Stimulated activated naive B cell treated with anti-CD40 and anti-IgM and Interleukin-4, amounts not matched to agents 10 μg/mL and 1 μg/mL and 100 μg/mL, for 72 hours (primary cell): ENCODE measurements around the gene TLR2.
A peak's percentile ranks its signal among the peaks of the same experiment; 100 is the strongest.

ENCODE experiments used
- ATAC-seq, 2 donors: fragments of 150-1000 bp; cut with Tn5 transposase; replicated peaks; 2 replicates each; pipeline ENCODE4 v1.10.0; 2021; ENCODE audit warnings: moderate library complexity in 1 of 2
- DNase-seq: peaks from one replicate; pipeline ENCODE4 v3.0.0; 2021
- H3K27ac Mint-ChIP-seq: one replicate; pipeline ENCODE4 v1.8.0; 2022; ENCODE audit warnings: mild to moderate bottlenecking, mixed read lengths
- H3K27me3 Mint-ChIP-seq, 2 donors: one replicate each; pipeline ENCODE4 v1.8.0; 2022; ENCODE audit warnings: mixed read lengths in 2 of 2
- H3K36me3 Mint-ChIP-seq, 2 donors: one replicate each; pipeline ENCODE4 v1.8.0; 2022; ENCODE audit warnings: mixed read lengths in 2 of 2, mild to moderate bottlenecking in 1 of 2
- H3K4me1 Mint-ChIP-seq, 2 donors: one replicate each; pipeline ENCODE4 v1.8.0; 2022; ENCODE audit warnings: mixed read lengths in 2 of 2, mild to moderate bottlenecking in 1 of 2
- H3K4me3 Mint-ChIP-seq, 2 donors: one replicate each; pipeline ENCODE4 v1.8.0; 2022; ENCODE audit warnings: mild to moderate bottlenecking in 2 of 2, mixed read lengths in 2 of 2, moderate library complexity in 1 of 2
- H3K9me3 Mint-ChIP-seq, 2 donors: one replicate each; pipeline ENCODE4 v1.8.0; 2022; ENCODE audit warnings: mixed read lengths in 2 of 2, mild to moderate bottlenecking in 1 of 2

Gene TLR2

DNA sequence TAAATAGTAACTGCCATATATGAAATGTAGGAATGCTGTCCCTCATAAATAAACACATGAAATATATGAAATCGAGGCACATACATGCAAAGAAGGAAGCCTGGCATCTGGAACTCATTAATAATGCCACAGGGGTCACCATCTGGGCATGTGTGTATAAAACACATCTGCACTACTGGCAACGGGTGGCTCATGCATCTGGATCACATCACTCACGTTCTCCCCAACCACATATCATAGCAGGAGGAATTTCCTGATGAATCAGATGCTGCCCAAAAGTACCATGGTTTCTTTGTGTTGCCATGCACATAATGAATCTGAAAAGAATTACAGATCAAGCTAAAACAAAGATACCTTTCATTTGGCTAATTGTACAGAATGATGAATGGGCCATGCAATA is 47.2 kb downstream of the TLR2 start:
- H3K4me3 Mint-ChIP-seq = no peak overlapping the region
- H3K9me3 Mint-ChIP-seq = no peaks in the 10 kb centered on the region
- ATAC-seq = no peak
- peaks cover 32 to 51% of the 10 kb centered on the region in 2 donors for H3K4me1 Mint-ChIP-seq
- no peaks in the 10 kb centered on the region for H3K27me3 Mint-ChIP-seq
- no peak for DNase-seq
- no peaks in the 10 kb centered on the region for H3K36me3 Mint-ChIP-seq
- no peak overlapping the region for H3K27ac Mint-ChIP-seq

DNA sequence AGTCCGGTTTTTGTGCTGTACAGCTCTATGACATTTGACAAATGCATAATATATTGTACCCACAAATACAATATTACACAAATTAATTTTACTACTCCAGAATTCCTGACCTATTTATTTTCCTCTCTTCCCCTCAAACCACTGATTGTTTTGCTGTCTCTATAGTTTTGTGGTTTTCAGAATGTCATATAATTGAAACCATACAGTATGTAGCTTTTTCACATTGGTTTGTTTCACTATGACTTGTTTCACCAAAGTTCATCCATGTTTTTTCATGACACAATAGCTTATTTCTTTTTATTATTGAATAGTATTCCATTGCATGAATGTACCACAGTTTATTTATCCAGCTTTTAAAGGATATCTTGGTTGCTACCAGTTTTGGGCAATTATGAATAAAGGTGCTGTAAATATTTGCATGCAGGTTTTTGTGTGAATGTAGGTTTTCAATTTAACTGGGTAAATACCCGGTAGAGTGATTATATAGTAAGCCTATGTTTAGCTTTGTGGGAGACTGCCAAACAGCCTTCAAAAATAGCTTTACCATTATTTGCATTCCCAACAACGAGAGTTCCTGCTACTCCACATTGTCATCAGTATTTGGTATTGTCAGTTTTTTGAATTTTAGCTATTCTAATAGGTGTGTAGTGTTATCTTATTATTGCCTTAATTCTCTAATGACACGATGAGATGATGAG is 49.8 kb downstream of the TLR2 start:
- ATAC-seq (peak; percentile 58 to 76), DNase-seq (no peak)
- Mint-ChIP-seq H3K27me3 (no peaks in the 10 kb centered on the region), H3K9me3 (no peaks in the 10 kb centered on the region), H3K36me3 (no peaks in the 10 kb centered on the region), H3K4me3 (no peak overlapping the region), H3K27ac (no peak overlapping the region), H3K4me1 (peaks cover 17 to 26% of the 10 kb centered on the region in 2 donors)

DNA sequence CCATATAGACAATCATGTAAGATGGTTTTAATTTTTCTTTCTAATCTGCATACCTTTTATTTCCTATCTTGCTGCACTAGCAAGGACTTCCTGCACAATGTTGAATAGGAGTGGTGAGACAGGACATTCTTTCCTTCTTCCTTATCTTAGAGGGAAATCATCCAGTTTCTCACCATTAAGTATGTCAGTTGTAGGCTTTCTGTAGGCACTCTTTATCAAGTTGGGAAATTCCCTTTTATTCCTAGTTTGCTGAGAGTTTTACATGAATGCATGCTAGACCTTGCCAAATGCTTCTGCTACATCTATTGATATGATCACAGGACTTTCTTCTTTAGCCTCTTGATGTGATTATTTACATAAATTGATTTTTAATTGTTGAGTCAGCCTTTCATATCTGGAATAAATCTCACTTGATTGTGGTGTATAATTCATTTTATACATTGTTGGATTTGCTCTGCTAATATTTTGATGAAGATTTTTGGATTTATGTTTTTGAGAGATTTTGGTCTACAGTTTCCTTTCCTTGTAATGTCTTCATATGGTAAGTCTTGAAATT is 51.9 kb downstream of the TLR2 start:
- no peak for DNase-seq
- ATAC-seq = no peak
- H3K27ac Mint-ChIP-seq = no peak overlapping the region
- H3K4me3 Mint-ChIP-seq = no peak overlapping the region
- H3K27me3 Mint-ChIP-seq = peaks cover 6 to 12% of the 10 kb centered on the region in 2 donors
- peaks cover 4 to 6% of the 10 kb centered on the region in 2 donors for H3K36me3 Mint-ChIP-seq
- H3K4me1 Mint-ChIP-seq = peaks cover 10 to 12% of the 10 kb centered on the region in 2 donors
- H3K9me3 Mint-ChIP-seq = peaks cover 5 to 6% of the 10 kb centered on the region in 2 donors

DNA sequence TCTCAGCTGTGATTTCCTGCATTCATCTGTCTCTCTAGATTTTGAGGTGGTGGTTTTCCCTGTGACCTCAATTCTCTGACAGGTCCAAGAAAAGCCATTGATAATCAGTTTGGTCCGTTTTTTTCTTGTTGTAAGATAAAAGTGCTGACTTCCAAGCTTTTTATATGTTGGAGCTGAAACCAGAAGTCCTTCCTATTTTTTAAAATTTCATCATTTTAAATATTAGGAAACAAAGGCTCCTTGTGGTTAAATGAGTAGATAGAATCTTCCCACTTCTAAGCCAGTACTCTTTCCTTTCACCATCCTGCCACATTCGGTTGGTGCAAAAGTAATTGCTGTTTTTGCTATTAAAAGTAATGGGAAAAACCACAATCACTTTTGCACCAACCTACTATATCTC is 57.5 kb downstream of the TLR2 start:
- H3K4me3 Mint-ChIP-seq = no peak overlapping the region
- H3K9me3 Mint-ChIP-seq = peaks cover 8 to 10% of the 10 kb centered on the region in 2 donors
- no peak overlapping the region for H3K27ac Mint-ChIP-seq
- DNase-seq (no peak), ATAC-seq (no peak)
- peaks cover 8 to 20% of the 10 kb centered on the region in 2 donors for H3K27me3 Mint-ChIP-seq
- no peaks in the 10 kb centered on the region for H3K4me1 Mint-ChIP-seq
- H3K36me3 Mint-ChIP-seq = peaks cover 4 to 6% of the 10 kb centered on the region in 2 donors

DNA sequence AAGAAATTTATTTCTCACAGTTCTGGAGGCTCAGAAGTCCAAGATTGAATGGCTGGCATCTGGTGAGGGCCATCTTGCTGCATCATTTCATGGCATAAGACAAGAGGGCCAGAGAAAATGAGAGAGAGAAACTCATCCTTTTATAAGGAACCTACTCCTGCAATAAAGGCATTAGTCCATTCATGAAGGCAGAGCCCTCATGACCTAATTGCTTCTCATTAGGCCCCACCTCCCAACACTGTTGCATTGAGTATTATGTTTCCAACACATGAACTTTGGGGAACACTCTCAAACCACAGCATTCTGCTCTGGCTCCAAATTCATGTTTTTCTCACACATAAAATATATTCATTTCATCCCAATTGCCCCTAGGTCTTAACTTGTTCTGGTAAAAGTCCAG is 61.6 kb downstream of the TLR2 start:
- peaks cover 9 to 11% of the 10 kb centered on the region in 2 donors for H3K27me3 Mint-ChIP-seq
- no peak overlapping the region for H3K4me3 Mint-ChIP-seq
- no peak for ATAC-seq
- peaks cover 2 to 4% of the 10 kb centered on the region in 2 donors for H3K36me3 Mint-ChIP-seq
- peaks cover 6 to 7% of the 10 kb centered on the region in 2 donors for H3K9me3 Mint-ChIP-seq
- no peak for DNase-seq
- H3K27ac Mint-ChIP-seq = no peak overlapping the region
- no peaks in the 10 kb centered on the region for H3K4me1 Mint-ChIP-seq

DNA sequence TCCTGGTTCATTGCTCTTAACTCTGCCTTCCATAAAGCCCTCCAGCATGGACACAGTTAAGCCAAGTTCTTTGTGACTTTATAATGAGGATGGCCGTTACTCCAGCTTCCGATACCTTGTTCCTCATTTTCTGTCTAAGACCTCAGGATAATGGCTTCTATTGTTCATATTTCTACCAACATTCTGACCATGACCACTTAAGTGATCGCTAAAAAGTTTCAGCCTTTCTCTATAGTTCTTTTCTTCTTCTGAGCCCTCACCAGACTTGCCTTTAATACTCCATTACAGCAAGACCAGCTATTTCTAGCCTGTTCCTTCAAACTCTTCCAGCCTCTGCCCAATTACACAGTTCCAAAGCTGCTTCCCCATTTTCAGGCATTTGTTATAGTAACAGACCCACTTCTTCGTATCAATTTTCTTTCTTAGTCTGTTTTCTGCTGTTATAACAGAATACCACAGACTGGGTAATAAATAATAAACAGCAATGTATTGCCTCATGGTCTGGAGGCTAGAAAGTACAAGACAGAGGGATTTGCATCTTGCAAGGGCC is 63.4 kb downstream of the TLR2 start:
- H3K36me3 Mint-ChIP-seq = no peaks in the 10 kb centered on the region
- H3K27me3 Mint-ChIP-seq = peaks cover 4 to 7% of the 10 kb centered on the region in 2 donors
- no peak overlapping the region for H3K4me3 Mint-ChIP-seq
- no peaks in the 10 kb centered on the region for H3K4me1 Mint-ChIP-seq
- DNase-seq (no peak), ATAC-seq (no peak)
- no peaks in the 10 kb centered on the region for H3K9me3 Mint-ChIP-seq
- H3K27ac Mint-ChIP-seq = no peak overlapping the region

DNA sequence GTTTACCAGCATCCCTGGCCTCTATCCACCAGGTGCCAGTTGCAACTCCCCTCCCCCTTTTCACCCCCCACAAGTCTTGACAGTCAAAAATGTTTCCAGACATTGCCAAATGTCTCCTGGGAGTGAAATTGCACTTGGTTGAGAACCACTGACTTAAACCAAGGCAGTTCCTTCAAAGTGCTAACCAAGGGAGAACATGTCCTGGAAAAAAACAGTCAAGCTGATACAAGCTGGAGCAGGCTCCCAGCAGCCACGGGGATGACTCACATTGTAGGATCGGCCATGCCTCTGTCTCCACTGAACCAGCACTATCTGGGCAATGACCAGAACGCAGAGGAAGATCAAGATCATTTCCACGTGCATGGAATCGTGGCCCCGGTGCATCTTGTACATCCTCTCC is 64.3 kb downstream of the TLR2 start:
- Mint-ChIP-seq H3K36me3 (no peaks in the 10 kb centered on the region), H3K4me1 (no peaks in the 10 kb centered on the region), H3K27ac (no peak overlapping the region), H3K27me3 (peaks cover 3 to 4% of the 10 kb centered on the region in 2 donors), H3K4me3 (no peak overlapping the region), H3K9me3 (no peaks in the 10 kb centered on the region)
- DNase-seq (no peak), ATAC-seq (no peak)

DNA sequence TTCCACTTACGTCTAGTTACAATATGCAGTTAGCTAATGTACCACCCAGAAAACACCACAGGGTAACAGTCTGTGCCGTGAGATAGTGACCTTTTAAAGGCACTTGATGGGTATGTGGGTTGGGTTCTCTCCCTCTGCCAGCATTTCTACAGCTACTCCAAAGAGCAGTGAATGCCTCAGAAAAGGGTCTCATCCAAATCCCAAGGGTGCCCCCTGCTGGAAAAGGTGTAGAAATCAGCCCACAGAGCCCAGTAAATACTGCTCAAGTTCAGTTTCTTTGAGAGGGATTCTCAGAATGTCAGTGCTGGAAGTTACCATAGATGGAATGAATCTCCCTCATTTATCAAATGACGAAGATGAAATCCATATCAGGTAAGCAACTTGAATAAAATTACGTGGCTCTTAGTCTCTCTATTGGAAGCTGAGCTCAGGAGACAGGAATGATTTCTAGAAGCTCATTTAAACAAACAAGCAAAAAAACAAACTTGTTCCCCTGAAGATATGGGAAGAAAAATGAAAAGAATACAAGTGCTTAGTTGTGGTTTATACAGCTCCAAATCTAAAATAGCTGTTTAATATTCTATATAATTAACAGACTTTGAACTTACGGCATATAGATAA is 66.2 kb downstream of the TLR2 start:
- H3K27ac Mint-ChIP-seq = no peak overlapping the region
- DNase-seq (peak; percentile 54), ATAC-seq (peak; percentile 88 to 98)
- H3K4me1 Mint-ChIP-seq = peaks cover 0 to 2% of the 10 kb centered on the region in 2 donors
- H3K27me3 Mint-ChIP-seq = peaks cover 3 to 4% of the 10 kb centered on the region in 2 donors
- H3K4me3 Mint-ChIP-seq = no peak overlapping the region
- H3K36me3 Mint-ChIP-seq = no peaks in the 10 kb centered on the region
- H3K9me3 Mint-ChIP-seq = no peaks in the 10 kb centered on the region

DNA sequence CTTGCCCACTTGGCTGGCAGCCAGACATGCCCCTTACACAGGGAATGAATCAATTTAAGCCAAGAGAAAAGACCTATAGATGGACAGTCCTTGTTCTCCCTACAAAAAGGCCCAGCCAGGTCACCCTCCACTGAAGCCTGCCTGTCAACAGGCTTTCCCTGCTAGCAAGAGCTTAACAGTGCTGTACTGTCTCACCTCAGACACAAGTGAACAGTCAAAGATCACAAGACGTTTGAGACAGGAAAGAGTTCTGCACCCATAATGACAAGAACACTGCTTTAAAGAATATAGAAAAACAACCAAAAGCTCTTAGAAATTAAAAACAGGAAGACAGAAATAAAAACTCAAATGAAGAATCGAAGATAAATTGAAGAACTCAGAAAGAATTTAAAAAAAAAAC is 71.1 kb downstream of the TLR2 start:
- Mint-ChIP-seq H3K4me3 (no peak overlapping the region), H3K27ac (no peak overlapping the region), H3K4me1 (peaks cover 0 to 5% of the 10 kb centered on the region in 2 donors), H3K36me3 (no peaks in the 10 kb centered on the region), H3K27me3 (peaks cover 27 to 28% of the 10 kb centered on the region in 2 donors), H3K9me3 (no peaks in the 10 kb centered on the region)
- no peak for ATAC-seq
- no peak for DNase-seq
